AG04450 (cell line): ENCODE measurements around the gene TMEM8B. TPM values are rescaled to one million over a fixed set of nuclear protein-coding genes. Genes with fewer than 3 reads are reported as not detected.

Experiments
- CTCF ChIA-PET: fragments of 300-600, 350-600 bp; formaldehyde crosslinking; extraction: SDS; loops from one replicate; lab custom pipeline; 2022; ENCODE audit warnings: antibody characterized with exemption, inconsistent platforms; lab: Charles Lee
- POLR2A ChIA-PET: fragments of 350-600 bp; formaldehyde crosslinking; extraction: SDS; loops from one replicate; lab custom pipeline; 2021; ENCODE audit warnings: antibody characterized with exemption, inconsistent platforms; lab: Yijun Ruan, JAX
- DNase-seq: peaks from one replicate; pipeline ENCODE4 v3.0.0-alpha.2; 2011; ENCODE audit warnings: low read depth, low spot score
- H3K27ac ChIP-seq: one replicate; pipeline ENCODE4 v1.5.1; 2012; ENCODE audit warnings: low read depth, low read length, control low read depth
- H3K27me3 ChIP-seq: one replicate; pipeline ENCODE4 v1.6.0; 2012; ENCODE audit warnings: low read length; ENCODE audit not compliant: control insufficient read depth, insufficient read depth
- H3K4me3 ChIP-seq: 2 replicates; pipeline ENCODE4 v1.5.1; 2011; ENCODE audit warnings: mild to moderate bottlenecking, low read depth, low read length, control low read depth
- H3K9me3 ChIP-seq: 2 replicates; pipeline ENCODE4 v1.5.1; 2012; ENCODE audit warnings: low read length; ENCODE audit not compliant: control insufficient read depth, insufficient read depth
- polyA plus RNA-seq: library from polyadenylated mRNA; depleted of rRNA; stranded (reverse); fragments of >200 nt; gene quantifications from 2 replicates; pipeline ENCODE4 v1.2.3, GENCODE V29; 2011
- TF ChIP-seq, protein P1 (sequence below): IDR thresholded peaks from 2 replicates; pipeline ENCODE4 v1.5.1; 2011; ENCODE audit warnings: low read depth, low read length, control low read depth, inconsistent platforms

The TMEM8B gene
- polyA plus RNA-seq, 1 experiment: 3.3 TPM

DNA sequence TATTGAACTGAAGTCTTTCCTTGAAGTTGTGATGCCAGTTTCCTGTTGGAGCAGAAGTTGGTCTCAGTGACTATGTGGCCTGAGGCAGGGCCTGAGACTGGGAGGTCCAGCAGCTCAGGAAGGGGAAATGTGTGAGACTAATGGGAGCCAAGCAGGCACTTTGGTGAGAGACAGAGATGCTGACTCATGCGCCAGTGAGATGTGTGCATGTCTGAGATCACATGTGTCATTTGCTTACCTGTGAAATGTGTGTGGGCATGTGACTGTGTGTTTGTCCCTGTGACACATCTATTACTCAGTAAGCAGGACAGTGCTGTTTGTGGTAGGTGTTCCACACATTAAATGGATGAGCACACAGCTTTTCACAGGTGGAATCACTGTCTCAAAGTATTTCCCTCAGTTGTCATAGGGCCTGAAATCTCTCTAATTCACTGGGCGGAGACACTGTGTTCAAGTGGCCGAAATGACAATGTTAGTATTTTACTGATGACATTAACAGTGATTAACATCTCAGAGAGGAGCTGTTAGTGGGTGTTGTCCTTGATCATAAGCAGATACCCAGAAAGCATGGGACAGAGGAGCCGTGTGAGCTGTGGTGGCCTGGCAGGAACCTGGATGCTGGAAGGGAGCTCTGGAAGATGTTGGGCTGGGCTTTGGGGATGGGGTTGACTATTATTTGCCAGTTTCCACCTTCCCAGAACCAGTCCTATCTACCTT lies 30.2 kb upstream of the TMEM8B start:
- DNase-seq: no peak
- CTCF ChIA-PET: interaction anchor here (1.3 kb wide), 1 partner anchor 8 kb away, joined by 7 read pairs; no protein-coding TSS in a partner anchor
- Histone ChIP-seq H3K27me3 (no peaks in the 10 kb centered on the region), H3K4me3 (no peak overlapping the region), H3K27ac (peak overlapping the region; percentile 21), H3K9me3 (no peaks in the 10 kb centered on the region)
- POLR2A ChIA-PET: no interaction called here
- TF ChIP-seq, protein P1, sequence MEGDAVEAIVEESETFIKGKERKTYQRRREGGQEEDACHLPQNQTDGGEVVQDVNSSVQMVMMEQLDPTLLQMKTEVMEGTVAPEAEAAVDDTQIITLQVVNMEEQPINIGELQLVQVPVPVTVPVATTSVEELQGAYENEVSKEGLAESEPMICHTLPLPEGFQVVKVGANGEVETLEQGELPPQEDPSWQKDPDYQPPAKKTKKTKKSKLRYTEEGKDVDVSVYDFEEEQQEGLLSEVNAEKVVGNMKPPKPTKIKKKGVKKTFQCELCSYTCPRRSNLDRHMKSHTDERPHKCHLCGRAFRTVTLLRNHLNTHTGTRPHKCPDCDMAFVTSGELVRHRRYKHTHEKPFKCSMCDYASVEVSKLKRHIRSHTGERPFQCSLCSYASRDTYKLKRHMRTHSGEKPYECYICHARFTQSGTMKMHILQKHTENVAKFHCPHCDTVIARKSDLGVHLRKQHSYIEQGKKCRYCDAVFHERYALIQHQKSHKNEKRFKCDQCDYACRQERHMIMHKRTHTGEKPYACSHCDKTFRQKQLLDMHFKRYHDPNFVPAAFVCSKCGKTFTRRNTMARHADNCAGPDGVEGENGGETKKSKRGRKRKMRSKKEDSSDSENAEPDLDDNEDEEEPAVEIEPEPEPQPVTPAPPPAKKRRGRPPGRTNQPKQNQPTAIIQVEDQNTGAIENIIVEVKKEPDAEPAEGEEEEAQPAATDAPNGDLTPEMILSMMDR: no peak

DNA sequence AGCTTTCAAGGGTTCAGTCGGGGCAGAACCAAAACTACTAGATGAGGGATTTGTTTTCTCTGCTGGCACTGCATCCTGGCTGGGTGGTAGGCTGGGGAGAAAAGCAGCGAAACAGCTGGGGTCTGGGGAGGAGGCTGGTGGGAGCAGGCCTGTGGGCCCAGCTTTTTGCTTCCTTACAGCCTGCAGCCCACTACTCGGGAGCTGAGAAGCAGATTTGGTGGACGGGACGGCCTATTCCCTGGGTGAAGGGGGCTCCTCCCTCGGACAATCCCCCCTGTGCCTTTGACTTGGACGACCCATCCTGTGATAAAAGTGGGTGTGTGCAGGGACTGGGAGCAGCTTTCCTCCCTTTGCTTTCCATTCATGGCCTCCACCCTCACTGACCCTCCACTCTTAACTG lies 28.5 kb upstream of the TMEM8B start:
- H3K4me3 ChIP-seq: no peak overlapping the region
- no peak for DNase-seq
- CTCF ChIA-PET: no interaction called here
- POLR2A ChIA-PET: no interaction called here
- H3K27me3 ChIP-seq: no peaks in the 10 kb centered on the region
- TF ChIP-seq, protein P1: no peak
- no peak overlapping the region for H3K27ac ChIP-seq
- no peaks in the 10 kb centered on the region for H3K9me3 ChIP-seq

DNA sequence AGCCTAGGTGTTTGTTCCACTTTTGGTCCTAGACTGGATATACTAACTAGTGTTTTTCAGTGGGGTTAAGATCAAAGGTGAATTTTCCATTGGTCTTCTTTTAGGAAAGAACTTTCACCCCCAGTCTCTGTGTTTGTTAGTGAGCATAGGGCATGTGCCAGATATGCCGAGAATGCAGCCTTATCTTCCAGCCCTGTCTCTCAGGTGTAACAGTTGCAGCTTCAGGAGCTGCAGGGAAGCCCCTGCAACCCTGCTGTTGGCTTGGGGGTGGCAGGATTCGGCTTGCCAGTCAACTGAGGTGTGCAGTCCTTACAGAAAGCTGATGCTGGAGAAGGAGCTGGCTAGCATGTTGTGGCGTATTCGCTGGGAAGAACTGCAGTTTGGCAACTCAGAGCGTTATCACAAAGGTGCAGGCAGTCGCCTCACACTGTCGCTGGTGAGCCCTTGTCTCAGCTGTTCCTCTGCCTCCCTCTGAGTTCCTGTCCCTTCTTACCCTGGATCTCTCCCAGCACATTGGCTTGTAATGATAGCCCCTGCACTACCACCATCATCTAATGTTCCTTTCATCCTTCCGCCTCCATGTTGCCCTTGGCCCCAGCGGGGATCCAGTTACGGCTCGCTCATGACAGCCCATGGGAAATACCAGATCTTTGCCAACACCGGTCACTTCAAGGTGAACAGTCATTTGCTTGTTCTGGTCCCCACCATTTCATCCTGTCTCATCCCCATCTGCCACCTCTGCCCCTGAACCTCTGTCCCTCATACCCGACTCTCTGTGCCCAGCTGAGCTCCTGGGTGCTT lies 27.5 kb upstream of the TMEM8B start:
- TF ChIP-seq, protein P1: no peak
- Histone ChIP-seq H3K27me3 (no peaks in the 10 kb centered on the region), H3K27ac (no peak overlapping the region), H3K4me3 (no peak overlapping the region), H3K9me3 (no peaks in the 10 kb centered on the region)
- no peak for DNase-seq
- ChIA-PET POLR2A (no interaction called here), CTCF (no interaction called here)

DNA sequence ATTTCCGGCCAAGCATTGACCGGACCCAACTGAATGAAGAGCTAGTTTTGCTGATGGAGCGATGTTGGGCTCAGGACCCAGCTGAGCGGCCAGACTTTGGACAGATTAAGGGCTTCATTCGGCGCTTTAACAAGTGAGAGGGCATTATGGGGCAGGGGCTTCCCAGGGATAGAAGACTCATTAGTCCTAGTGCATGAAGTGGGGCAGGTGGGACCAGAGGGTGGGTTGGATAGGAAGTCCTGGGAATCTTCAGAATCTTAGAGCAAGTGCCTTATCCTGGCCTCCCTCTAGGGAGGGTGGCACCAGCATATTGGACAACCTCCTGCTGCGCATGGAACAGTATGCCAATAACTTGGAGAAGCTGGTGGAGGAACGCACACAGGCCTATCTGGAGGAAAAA lies 22.9 kb upstream of the TMEM8B start:
- ChIA-PET POLR2A (no interaction called here), CTCF (interaction anchor here (2.0 kb wide), 1 partner anchor 16 kb away, joined by 7 read pairs; no protein-coding TSS in a partner anchor)
- Histone ChIP-seq H3K27ac (no peak overlapping the region), H3K4me3 (no peak overlapping the region), H3K9me3 (no peaks in the 10 kb centered on the region), H3K27me3 (no peaks in the 10 kb centered on the region)
- no peak for DNase-seq
- TF ChIP-seq, protein P1: no peak

DNA sequence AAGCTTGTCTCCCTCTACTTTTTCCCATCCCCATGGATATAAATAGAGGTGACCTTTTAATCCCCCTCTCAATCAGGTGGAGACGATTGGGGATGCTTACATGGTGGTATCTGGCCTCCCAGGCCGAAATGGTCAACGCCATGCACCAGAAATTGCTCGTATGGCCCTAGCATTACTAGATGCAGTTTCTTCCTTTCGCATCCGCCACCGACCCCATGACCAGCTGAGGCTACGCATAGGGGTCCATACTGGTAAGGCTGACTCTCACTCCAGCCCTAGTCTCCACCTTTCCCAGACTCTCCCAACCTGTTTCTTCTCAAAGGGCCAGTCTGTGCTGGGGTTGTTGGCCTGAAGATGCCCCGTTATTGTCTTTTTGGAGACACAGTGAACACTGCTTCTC lies 20.6 kb upstream of the TMEM8B start:
- Histone ChIP-seq H3K4me3 (no peak overlapping the region), H3K27me3 (no peaks in the 10 kb centered on the region), H3K27ac (no peak overlapping the region), H3K9me3 (no peaks in the 10 kb centered on the region)
- no peak for DNase-seq
- TF ChIP-seq, protein P1: no peak
- POLR2A ChIA-PET: no interaction called here
- CTCF ChIA-PET: no interaction called here
